Upper lobe of left lung (tissue), 6 donors: ENCODE data around the gene CTNNBL1. TPM values are rescaled to one million over a fixed set of nuclear protein-coding genes. Genes with fewer than 3 reads are reported as not detected.

ENCODE experiments used
- ATAC-seq, 2 donors: fragments of 200-7000 bp; cut with Tn5 transposase; one replicate each; pipeline ENCODE4 v1.9.1; 2022; ENCODE audit warnings: mild to moderate bottlenecking in 2 of 2, moderate library complexity in 2 of 2; ENCODE audit not compliant: low FRiP score in 2 of 2
- DNase-seq, 2 donors: peaks; one replicate each; pipeline ENCODE4 v3.0.0-alpha.2; 2019 to 2020
- H3K27ac ChIP-seq, 4 donors: fragments of 200-600 bp; sonication (generic); one replicate each; pipeline ENCODE4 v1.5.1; 2016 to 2019
- H3K27me3 ChIP-seq, 4 donors: fragments of 200-600 bp; sonication (generic); one replicate each; pipeline ENCODE4 v1.5.1; 2017 to 2019
- H3K36me3 ChIP-seq, 4 donors: fragments of 200-600 bp; sonication (generic); one replicate each; pipeline ENCODE4 v1.5.1; 2016 to 2019
- H3K4me1 ChIP-seq, 4 donors: fragments of 200-600 bp; sonication (generic); one replicate each; pipeline ENCODE4 v1.5.1; 2018 to 2019
- H3K4me3 ChIP-seq, 4 donors: fragments of 200-600 bp; sonication (generic); one replicate each; pipeline ENCODE4 v1.5.1; 2017 to 2019; ENCODE audit warnings: mild to moderate bottlenecking in 2 of 4, moderate library complexity in 1 of 4
- H3K9me3 ChIP-seq, 4 donors: fragments of 200-600 bp; sonication (generic); one replicate each; pipeline ENCODE4 v1.5.1; 2018 to 2019
- CTCF ChIP-seq, 6 experiments: fragments of 450-650 bp in 4 of 6; fragments of 200-600 bp in 2 of 6; sonication (generic) in 2 of 6; IDR thresholded peaks; one replicate each; pipeline ENCODE4 v1.5.1; 2016 to 2019; ENCODE audit warnings: antibody characterized with exemption in 6 of 6
- EP300 ChIP-seq, 4 donors: sonication (generic); formaldehyde crosslinking; IDR thresholded peaks; one replicate each; pipeline ENCODE4 v1.5.1; 2017; ENCODE audit warnings: antibody characterized with exemption in 4 of 4, control low read depth in 2 of 4
- POLR2A ChIP-seq, 4 donors: fragments of 450-650 bp; IDR thresholded peaks; one replicate each; pipeline ENCODE4 v1.5.1; 2016 to 2017; ENCODE audit warnings: antibody characterized with exemption in 4 of 4, mild to moderate bottlenecking in 2 of 4
- POLR2AphosphoS5 ChIP-seq, 2 donors: sonication (generic); formaldehyde crosslinking; IDR thresholded peaks; one replicate each; pipeline ENCODE4 v1.5.1; 2017; ENCODE audit warnings: antibody characterized with exemption in 2 of 2
- WGBS, 2 donors: methylation state at CpG; one replicate each; pipeline ENCODE4 v1.1.5; 2017 to 2018; 5-methylcytosine and 5-hydroxymethylcytosine counted together
- total RNA-seq, 6 donors: library from RNA; depleted of rRNA in 4 of 6; stranded (reverse); fragments of >200 nt in 4 of 6; gene quantifications; one replicate each; pipeline versions ENCODE4 v1.1.0 to v1.2.1, GENCODE V29; 2016 to 2021
- donor health status: DM: no; HTN: no; CAD: no; lungs with moderate emphysema.
- donor health status: DM: no; HTN: yes; CAD: no; lungs with severe emphysema.

CTNNBL1 gene
- total RNA-seq, 6 donors from 2014 or later, result 25.1 to 61.0 (median 29.1) TPM

DNA sequence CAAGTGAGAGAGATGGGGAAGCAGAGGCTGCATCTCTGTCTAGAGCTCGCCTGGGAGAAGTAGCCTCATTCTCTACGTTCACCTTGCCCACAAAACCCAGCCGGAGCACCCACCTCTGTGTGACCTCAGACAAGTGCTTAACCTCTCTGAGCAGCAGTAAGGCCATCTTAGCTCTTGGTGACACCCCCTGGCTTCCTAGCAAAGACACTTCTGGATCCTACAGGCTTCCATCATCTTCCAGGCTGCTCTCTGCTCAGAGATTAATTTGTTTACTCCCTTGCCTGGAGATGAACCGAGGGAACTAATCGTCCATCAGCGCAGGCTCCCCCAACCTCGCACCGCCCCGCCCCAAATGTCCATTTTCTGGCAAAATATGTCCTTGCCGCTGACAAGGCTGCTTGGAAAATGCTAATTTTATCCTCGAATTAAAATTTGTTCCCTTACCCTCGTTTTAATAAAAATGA, 24.0 kb upstream of the CTNNBL1 start:
- Histone ChIP-seq H3K4me1 (peaks cover 0 to 6% (median 0%) of the 10 kb centered on the region in 4 donors), H3K27me3 (no peaks in the 10 kb centered on the region), H3K9me3 (no peaks in the 10 kb centered on the region), H3K4me3 (peak overlapping the region in 2 of 4 donors; percentile 21 to 29), H3K36me3 (no peaks in the 10 kb centered on the region), H3K27ac (no peak overlapping the region)
- DNase-seq (no peak), ATAC-seq (no peak)
- 61 to 62% methylated on average over 12 of the region's 12 CpGs for WGBS, 2 donors
- no peak for TF ChIP-seq CTCF (IDR thresholded peaks at IDR 0.05)
- TF ChIP-seq EP300 (IDR thresholded peaks at IDR 0.05), result no peak
- no peak for TF ChIP-seq POLR2A (IDR thresholded peaks at IDR 0.05)
- TF ChIP-seq POLR2AphosphoS5 (IDR thresholded peaks at IDR 0.05), result no peak

- no peaks in the 10 kb centered on the region for H3K9me3 ChIP-seq
- H3K4me3 ChIP-seq, result peak overlapping the region in 2 of 4 donors; percentile 21 to 29
- H3K4me1 ChIP-seq, result peaks cover 0 to 6% (median 0%) of the 10 kb centered on the region in 4 donors
- no peaks in the 10 kb centered on the region for H3K27me3 ChIP-seq
- ATAC-seq (peak in 1 of 2 donors; percentile 57), DNase-seq (peak in 1 of 2 donors; percentile 68)
- WGBS, 2 donors, result 29 to 41% methylated on average over 15 to 16 of the region's 18 CpGs
- TF ChIP-seq EP300 (IDR thresholded peaks at IDR 0.05) (no peak), POLR2AphosphoS5 (IDR thresholded peaks at IDR 0.05) (no peak), CTCF (IDR thresholded peaks at IDR 0.05) (no peak), POLR2A (IDR thresholded peaks at IDR 0.05) (no peak)
- no peaks in the 10 kb centered on the region for H3K36me3 ChIP-seq
- H3K27ac ChIP-seq, result no peak overlapping the region
Observed at GRCh38 chr20:37670351-37670791, 23.5 kb upstream of the CTNNBL1 start.

DNA sequence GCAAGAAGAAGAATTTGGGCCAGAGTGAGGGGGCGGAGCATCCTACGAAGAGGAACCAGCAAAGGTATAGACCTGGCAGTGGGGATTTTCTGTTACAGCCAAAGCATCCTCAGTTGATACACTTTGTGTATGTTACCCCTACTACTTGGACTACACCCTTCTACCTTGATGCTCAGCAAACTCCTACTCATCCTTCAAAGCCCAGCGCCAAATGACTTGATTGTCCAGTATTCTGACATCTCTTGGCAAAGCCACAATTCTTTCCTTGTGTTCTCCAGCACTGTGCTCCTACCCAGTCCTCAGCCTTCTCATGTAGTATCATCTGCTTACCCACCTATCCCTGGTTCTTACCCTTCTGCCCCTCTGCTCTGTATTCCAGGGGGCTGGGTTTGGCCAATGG, 21.7 kb upstream of the CTNNBL1 start:
- DNase-seq (no peak), ATAC-seq (no peak)
- no peak for TF ChIP-seq EP300 (IDR thresholded peaks at IDR 0.05)
- TF ChIP-seq POLR2AphosphoS5 (IDR thresholded peaks at IDR 0.05), result no peak
- no peak for TF ChIP-seq POLR2A (IDR thresholded peaks at IDR 0.05)
- TF ChIP-seq CTCF (IDR thresholded peaks at IDR 0.05), result no peak
- H3K4me3 ChIP-seq, result no peak overlapping the region
- peaks cover 0 to 6% (median 5%) of the 10 kb centered on the region in 4 donors for H3K4me1 ChIP-seq
- no peaks in the 10 kb centered on the region for H3K27me3 ChIP-seq
- WGBS, 2 donors, result 94 to 96% methylated on average over 3 of the region's 3 CpGs
- no peak overlapping the region for H3K27ac ChIP-seq
- no peaks in the 10 kb centered on the region for H3K36me3 ChIP-seq
- H3K9me3 ChIP-seq, result no peaks in the 10 kb centered on the region

DNA sequence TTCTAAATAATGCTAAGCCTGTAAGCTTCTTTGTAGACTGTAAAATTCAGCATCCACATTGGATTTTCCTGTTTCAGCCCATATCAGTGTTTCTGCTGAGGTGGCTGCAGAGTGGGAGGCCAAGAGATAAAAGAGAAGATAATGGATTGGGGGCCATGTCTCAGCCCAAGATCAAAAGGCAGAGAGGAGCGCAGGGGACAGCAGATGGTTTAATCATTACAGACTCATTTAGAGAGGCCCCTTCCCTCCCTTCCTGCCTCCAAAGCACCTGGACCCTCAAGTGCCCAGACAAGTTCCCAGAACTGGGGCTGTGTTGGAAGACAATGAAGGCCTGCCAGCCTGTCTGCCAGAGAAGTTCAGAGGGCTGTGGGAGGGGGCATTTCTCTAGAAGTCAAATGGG, 20.4 kb upstream of the CTNNBL1 start:
- 53 to 65% methylated on average over 1 of the region's 1 CpG for WGBS, 2 donors
- ATAC-seq (no peak), DNase-seq (no peak)
- Histone ChIP-seq H3K27ac (no peak overlapping the region), H3K4me1 (peaks cover 0 to 11% (median 5%) of the 10 kb centered on the region in 4 donors), H3K4me3 (no peak overlapping the region), H3K36me3 (no peaks in the 10 kb centered on the region), H3K27me3 (no peaks in the 10 kb centered on the region), H3K9me3 (no peaks in the 10 kb centered on the region)
- TF ChIP-seq POLR2AphosphoS5 (IDR thresholded peaks at IDR 0.05) (no peak), CTCF (IDR thresholded peaks at IDR 0.05) (no peak), POLR2A (IDR thresholded peaks at IDR 0.05) (no peak), EP300 (IDR thresholded peaks at IDR 0.05) (no peak)

DNA sequence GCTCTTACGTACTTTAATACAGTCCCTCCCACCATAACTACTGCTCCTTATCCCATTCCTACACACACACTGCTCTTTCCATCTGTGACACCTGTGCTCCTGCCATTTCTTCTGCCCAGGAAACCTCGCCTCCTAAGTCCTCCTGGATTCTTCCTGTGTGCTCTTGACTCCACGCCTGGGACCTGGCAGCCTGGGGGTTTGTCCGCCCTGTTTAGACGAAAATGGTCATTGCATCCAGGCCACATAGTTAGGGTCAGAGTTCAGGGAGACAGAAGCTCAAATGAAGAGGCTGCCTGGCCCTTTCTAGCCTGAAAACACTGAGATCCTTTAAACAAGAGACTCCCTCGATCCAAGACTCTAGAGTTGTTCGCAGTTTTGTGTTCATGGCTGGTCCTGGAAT, 17.4 kb upstream of the CTNNBL1 start:
- no peak for TF ChIP-seq EP300 (IDR thresholded peaks at IDR 0.05)
- TF ChIP-seq CTCF (IDR thresholded peaks at IDR 0.05), result no peak
- no peak for TF ChIP-seq POLR2A (IDR thresholded peaks at IDR 0.05)
- no peak for TF ChIP-seq POLR2AphosphoS5 (IDR thresholded peaks at IDR 0.05)
- ATAC-seq, result no peak
- peaks cover 0 to 11% (median 3%) of the 10 kb centered on the region in 4 donors for H3K4me1 ChIP-seq
- H3K36me3 ChIP-seq, result no peaks in the 10 kb centered on the region
- DNase-seq, result no peak
- no peak overlapping the region for H3K4me3 ChIP-seq
- H3K27ac ChIP-seq, result no peak overlapping the region
- H3K27me3 ChIP-seq, result no peaks in the 10 kb centered on the region
- WGBS, 2 donors, result 69 to 71% methylated on average over 7 of the region's 7 CpGs
- no peaks in the 10 kb centered on the region for H3K9me3 ChIP-seq
